NCI-H345 treated with DMSO at 0.1 percent for 48 hours (cell line): ENCODE results near the gene PLPP3.
"Not testable (repeated sequence)": the region's sequence is repeated elsewhere in the genome, so short reads cannot be mapped to it uniquely, and the experiment has no call there.

ENCODE experiments used
- DNase-seq: peaks from one replicate; lab custom pipeline; 2025; ENCODE audit not compliant: unreplicated experiment; lab: John Stamatoyannopoulos, UW

Gene PLPP3

GRCh38 chr1:56578963-56579875 lies at the start of gene PLPP3:
Gene PLPP3 (minus strand): TSS chr1:56579563. CDS start chr1:56579016, 547 bp downstream.
- peak; percentile 54 for DNase-seq

DNA sequence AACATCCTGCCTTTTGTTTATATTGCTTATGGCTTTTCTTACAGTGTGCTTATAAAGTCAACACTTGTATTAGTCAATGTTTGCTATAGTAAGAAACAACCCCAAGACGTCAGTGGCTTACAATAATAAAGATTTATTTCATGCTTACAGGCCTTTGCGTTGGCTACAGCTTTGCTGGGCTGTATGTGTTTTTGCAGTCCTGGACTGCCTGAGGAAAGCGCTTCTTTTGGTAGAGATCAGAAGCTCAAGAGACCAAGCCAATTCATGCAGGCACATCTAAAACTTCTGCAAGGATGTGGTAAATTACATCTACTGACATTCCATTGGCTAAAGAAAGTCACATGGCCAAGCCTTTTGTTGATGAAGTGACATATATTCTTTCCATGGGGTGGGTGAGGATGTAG lies 48.3 kb upstream of the PLPP3 start:
- no peak for DNase-seq

DNA sequence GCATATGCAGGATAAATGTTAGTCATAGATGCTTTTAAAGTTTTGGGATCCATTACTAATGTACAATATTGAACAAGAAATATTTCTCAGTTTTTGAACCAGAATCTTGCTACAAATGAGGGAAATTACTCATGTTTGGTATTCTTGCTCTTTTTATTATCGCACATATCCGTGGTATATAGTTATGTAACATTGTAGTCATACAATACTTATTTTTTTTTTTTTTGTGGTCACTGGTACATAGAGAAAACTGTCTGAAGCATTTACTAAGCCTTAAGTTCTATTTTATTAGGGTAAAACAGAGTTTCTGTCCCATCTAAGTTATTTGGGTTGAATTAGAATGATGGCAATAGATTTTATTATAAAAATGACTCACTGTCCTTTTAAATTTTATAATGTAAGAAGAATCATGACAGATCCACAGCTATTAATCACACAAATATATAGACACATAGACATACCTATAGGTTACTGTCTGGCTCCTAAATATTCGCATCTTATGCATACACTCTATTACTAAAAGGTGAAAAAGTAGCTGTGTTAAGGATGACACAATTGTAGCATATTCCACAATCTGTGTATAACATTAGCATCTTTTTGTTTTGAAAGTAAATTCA lies 47.8 kb upstream of the PLPP3 start:
- DNase-seq = no peak

DNA sequence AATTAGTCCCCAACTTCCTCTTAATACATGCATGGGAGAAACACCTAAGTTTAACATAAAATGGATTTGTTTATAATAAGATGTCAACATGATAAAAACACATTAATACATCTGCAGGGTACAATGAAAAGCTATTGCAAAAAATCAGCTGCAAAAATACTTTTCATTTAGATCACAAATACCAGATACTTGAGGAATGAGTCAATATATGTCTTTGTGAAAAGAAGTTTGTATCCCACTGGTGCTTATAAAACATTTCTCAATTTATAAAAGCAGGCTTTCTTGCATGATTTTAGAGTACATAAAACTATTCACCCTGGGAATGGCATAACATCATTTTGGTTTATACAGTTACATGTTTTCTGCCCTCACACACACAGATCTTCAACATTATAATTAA lies 47.2 kb upstream of the PLPP3 start:
- no peak for DNase-seq

- DNase-seq = no peak
Measured at GRCh38 chr1:56625819-56626440, 46.6 kb upstream of the PLPP3 start.

DNA sequence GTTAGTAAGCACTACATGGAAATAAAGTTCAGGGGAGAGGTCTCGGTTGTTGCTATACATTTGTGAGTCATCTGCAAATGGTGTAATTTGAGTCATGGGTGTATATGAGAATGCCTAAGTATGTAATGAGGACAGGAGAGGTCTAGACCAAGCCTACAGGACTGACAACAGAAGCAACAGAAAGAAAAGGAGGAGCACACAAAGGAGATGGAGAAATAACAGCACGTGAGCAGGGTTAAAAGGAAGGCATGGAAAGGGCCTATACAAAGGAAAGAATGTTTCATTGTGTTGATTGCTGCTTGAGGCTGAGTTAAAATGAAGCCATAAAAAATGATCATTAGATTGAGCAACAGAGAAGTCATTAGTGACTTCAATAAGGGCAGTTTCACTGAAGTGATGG lies 37.8 kb upstream of the PLPP3 start:
- no peak for DNase-seq

GRCh38 chr1:56610770-56611169 lies 31.4 kb upstream of the PLPP3 start:
- not testable (repeated sequence) for DNase-seq

- DNase-seq = not testable (repeated sequence)
Measured at GRCh38 chr1:56610097-56610496, 30.7 kb upstream of the PLPP3 start.

DNA sequence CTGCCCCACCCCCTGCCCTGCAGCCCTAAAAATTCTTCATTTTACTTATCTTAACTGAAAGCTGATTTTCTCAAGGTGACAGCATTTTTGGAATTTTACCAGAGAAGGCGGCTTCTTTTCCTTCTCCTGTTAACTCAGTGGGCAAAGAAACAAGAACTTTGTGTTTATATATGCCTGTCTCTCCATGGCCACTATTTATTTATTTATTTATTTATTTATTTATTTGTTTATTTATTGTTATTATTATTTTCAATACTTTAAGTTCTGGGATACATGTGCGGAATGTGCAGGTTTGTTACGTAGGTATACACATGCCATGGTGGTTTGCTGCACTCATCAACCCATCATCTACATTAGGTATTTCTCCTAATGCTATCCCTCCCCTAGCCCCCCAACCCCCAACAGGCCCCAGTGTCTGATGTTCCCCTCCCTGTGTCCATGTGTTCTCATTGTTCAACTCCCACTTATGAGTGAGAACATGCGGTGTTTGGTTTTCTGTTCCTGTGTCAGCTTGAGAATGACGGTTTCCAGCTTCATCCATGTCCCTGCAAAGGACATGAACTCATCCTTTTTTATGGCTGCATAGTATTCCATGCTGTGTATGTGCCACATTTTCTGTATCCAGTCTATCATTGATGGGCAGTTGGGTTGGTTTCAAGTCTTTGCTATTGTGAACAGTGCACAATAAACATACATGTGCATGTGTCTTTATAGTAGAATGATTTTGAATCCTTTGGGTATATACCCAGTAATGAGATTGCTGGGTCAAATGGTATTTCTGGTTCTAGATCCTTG lies 16.2 kb upstream of the PLPP3 start:
- DNase-seq = not testable (repeated sequence)

DNA sequence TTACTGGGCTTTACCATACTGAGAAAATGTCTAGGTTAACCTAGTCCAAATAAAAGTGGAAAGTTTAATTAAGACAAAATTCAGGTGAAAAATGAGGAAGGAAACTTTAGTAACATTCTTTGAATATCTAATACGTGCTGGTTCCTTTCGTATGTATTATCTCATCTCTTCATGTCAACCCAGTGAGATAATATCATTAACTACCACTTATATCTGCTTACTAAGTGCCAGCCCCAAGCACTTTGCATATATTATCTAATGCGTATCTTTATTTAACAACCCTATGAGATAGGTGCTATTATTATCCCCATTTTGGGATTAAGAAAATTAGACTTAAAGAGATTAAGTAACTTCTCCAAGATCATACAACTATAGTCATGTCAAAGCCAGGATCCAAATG lies 12.5 kb upstream of the PLPP3 start:
- no peak for DNase-seq

DNA sequence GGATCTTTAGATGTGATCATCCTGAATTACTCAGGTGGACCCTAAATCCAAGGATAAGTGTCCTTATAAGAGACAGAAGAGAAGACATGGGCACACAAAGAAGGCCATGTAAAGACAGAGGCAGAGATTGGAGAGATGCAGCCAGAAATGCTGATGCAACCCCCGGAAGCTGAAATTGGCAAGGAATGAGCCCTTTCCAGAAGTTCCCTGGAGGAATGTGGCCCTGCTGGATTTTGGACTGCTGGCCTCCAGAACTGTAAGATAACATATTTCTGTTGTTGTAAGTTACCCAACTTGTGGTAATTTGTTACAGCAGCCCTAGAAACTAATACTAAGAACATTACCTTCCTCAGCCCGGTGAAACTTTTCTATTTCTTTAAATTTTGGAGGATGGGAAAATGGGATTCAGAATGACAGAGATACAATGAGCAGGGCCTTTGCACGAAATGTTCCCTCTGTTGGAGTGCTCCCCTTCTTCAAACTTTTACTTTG lies 11.2 kb upstream of the PLPP3 start:
- no peak for DNase-seq

GRCh38 chr1:56589369-56589768 lies 10.0 kb upstream of the PLPP3 start:
- no peak for DNase-seq

GRCh38 chr1:56586502-56586901 lies 7.1 kb upstream of the PLPP3 start:
- no peak for DNase-seq

GRCh38 chr1:56585985-56586384 lies 6.6 kb upstream of the PLPP3 start:
- no peak for DNase-seq

DNA sequence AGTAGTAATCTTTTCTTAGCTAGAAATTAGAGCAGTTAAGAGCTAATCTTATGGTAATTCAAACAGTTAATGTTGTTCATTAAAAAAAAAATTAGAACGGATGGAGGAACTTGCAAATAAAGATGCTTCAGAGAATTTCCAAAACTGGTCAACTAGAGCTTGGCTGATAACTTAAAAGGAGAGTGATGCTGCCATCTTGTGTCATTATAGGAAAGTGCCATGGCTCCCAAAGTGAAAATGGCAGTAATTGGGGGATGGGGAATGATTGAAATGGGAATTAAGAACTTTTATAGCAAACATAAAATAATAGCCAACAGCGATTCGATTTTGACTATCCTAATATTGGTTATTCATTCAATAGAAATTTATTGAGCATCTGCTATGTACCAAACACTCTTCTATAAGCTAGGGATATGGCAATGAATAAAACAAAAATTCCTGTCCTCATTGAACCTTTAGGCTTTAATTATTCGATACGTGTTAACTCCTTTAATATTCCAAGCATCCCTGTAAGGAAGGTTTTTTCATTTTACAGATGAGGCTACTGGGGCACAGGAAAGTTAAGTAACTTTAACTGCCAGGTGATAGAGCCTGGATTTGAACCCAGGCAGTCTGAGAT lies 5.7 kb upstream of the PLPP3 start:
- peak; percentile 59 for DNase-seq

DNA sequence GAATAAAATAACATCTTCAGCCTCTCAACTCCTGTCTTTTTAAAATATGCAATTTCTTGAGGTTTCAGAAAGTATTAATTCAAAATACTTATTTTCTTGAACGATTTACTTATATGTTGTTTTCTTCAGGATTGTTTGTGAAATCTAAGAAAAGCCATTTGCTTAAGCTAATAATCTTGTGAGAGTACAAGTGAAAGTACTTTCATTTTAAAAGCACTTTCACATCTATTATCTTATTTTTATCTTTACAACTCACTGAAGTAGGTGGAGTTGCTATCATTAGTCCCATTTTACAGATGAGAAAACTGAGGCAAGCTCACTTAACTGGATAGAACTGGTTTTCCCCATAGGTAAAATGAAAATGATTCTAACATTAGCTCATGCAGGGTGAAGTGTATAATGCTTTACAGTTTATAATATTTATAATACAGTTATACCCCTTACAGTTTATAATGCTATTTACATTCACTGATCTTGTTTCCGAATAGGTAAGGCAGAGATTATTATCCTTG lies 4.7 kb upstream of the PLPP3 start:
- no peak for DNase-seq

DNA sequence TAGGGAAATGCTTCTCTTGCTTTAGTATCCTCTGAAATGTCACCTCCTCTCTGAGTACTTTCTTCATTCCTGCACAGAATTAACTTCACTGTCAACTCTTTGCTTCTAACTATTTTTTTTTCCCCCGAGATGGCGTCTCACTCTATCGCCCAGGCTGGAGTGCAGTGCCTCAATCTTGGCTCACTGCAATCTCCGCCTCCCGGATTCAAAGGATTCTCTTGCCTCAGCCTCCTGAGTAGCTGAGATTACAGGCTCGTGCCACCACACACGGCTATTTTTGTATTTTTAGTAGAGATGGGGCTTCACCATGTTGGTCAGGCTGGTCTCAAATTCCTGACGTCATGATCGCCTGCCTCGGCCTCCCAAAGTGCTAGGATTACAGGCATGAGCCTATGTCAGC lies 1.4 kb upstream of the PLPP3 start:
- DNase-seq = no peak

- peak; percentile 35 for DNase-seq
Measured at GRCh38 chr1:56578138-56578962, 1.0 kb downstream of the PLPP3 start.

GRCh38 chr1:56577406-56578137 lies 1.8 kb downstream of the PLPP3 start:
- DNase-seq = no peak
